CD4-positive, alpha-beta T cell treated with Interleukin-12 subunit alpha and Interleukin-12 subunit beta, for 1 hour (primary cell): Measurements from ENCODE around the gene MCHR1.
A peak's percentile ranks its signal among the peaks of the same experiment; 100 is the strongest.
"Not testable (repeated sequence)": the region's sequence is repeated elsewhere in the genome, so short reads cannot be mapped to it uniquely, and the experiment has no call there.

Source experiments
- DNase-seq: peaks from one replicate; pipeline ENCODE4 v3.0.0-alpha.2; 2020

The MCHR1 gene

GRCh38 chr22:40694411-40694810 is 15.1 kb downstream of the MCHR1 start:
- no peak for DNase-seq

DNA sequence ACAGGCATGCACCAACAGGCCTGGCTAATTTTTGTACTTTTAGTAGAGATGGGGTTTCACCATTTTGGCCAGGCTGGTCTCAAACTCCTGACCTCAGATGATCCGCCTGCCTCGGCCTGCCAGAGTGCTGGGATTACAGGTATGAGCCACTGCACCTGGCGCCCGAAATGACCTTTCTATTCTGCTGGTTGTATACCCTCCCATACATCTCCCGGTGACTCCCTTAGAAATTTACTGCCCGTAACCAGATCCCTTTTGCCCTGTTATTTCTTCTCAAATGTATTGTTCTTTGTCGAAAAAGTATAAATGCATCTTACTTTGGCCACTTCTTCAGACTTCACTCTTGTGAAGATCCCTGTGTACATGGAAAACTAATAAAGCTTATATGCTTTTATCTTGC is 22.0 kb downstream of the MCHR1 start:
- DNase-seq = no peak

DNA sequence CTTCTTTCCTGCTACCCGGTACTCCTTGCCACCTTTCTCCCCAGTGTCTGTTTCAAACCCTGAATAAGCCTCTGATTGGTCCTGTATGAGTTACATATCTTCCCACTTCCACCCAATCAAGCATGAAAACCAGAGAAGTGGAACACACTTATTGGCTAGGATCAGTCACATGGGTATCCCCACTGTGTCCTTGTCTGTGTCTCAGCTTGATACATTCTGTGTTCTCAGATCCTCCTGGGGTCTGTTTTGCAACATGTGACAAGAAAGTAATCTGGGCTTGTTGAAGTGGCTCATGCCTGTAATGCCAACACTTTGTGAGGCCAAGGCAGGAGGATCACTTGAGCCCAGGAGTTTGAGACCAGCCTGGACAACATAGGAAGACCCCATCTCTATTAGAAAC is 23.9 kb downstream of the MCHR1 start:
- DNase-seq = no peak

DNA sequence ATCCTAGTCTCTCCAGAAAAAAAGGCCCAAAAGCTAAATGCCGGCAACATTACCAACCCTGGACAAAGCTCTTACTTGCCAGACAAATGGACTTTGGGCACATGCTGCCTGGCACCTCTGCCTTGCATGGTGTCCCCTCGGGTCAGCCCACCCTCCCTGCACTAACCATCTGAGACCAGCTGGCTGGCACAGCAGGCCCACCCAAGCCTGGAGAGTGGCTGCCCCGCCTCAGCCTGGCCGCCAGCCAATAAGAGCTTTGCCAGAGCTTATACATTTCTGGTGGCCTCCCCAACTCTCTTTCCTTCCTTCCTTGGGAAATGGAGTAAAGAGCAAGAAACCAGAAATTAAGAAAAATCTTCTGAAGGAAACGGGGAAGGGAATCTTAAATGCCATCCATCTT is 24.5 kb downstream of the MCHR1 start:
- no peak for DNase-seq

- no peak for DNase-seq
These were observed 26.8 kb downstream of the MCHR1 start for GRCh38 chr22:40705918-40706682.

GRCh38 chr22:40707154-40707553 is 27.9 kb downstream of the MCHR1 start:
- no peak for DNase-seq

GRCh38 chr22:40708177-40708576 is 28.9 kb downstream of the MCHR1 start:
- DNase-seq = no peak

GRCh38 chr22:40709752-40710413 is 30.6 kb downstream of the MCHR1 start:
- no peak for DNase-seq

DNA sequence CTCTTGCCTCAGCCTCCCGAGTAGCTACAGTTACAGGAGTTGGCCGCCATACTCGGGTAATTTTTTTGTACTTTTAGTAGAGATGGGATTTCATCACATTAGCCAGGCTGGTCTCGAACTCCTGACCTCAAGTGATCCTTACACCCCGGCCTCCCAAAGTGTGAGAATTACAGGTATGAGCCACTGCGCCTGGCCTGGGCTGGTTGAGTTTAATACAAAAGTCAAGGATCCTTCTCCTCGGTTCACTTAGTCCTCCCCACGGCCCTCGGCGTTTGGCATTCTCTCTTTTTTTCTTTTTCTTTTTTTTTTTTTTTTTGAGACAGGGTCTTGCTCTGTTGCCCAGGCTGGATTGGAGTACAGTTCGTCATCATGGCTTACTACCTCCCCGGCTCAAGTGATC is 33.0 kb downstream of the MCHR1 start:
- DNase-seq = no peak

DNA sequence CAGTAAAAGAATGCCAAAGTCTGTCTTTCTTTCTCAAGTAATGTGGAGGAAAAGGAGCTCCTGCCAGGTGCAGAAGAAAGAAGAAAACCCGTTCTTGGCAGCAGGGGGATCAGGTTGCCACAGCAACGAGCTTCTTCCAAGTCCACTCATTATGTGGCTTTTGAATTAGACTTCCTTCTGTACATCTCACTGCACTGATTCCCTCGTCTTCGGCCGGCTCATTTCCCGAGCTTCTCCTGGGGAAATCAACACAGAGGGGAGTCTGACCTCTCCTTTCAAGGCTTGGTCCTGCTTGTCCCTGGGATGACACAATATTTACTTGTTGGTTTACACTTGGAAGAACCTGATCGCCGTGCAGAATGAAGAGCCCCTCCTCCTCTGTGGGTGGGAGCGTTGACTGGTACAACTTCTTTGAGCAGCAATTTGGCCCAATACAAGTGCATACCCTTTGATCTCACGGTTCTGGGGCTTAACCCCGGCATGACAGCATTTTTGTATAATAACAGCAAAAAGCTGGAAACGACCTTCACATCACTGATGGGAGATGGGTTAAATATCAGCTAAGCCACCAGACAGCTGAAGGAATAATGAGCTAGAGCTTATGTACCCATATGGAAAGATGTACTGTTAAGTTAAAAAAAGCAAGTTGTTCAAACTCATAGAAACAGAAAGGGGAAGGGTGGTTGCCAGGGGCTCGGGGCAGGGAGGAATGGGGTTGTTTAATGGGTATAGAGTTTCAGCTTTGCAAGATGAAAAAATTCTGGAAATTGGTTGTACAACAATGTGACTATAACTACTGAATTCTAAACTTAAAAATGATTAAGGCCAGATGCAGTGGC is 35.4 kb downstream of the MCHR1 start:
- no peak for DNase-seq

DNA sequence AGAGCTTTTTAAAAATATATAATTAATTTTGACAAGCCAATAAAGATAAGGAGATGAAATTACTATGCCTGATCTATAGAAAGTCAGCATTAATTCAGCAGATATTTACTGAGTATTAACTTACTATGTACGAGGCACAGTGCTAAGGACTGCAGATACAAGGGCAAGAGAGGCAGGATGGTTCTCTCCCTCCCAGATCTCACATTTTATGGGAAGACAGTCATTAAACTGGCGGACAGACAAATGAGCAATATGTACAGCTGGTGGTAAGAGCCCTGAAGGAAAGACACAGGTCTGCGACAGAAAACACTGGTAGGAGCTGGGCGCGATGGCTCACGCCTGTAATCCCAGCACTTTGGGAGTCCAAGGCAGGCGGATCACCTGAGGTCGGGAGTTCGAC is 36.8 kb downstream of the MCHR1 start:
- DNase-seq = no peak

- DNase-seq = not testable (repeated sequence)
These were observed 38.4 kb downstream of the MCHR1 start for GRCh38 chr22:40717657-40718056.

- DNase-seq = no peak
These were observed 39.2 kb downstream of the MCHR1 start for GRCh38 chr22:40718250-40719204.

- no peak for DNase-seq
These were observed 40.3 kb downstream of the MCHR1 start for GRCh38 chr22:40719599-40719998.

GRCh38 chr22:40720156-40720537 is 40.9 kb downstream of the MCHR1 start:
- not testable (repeated sequence) for DNase-seq

- DNase-seq = no peak
These were observed 41.4 kb downstream of the MCHR1 start for GRCh38 chr22:40720538-40721256.

DNA sequence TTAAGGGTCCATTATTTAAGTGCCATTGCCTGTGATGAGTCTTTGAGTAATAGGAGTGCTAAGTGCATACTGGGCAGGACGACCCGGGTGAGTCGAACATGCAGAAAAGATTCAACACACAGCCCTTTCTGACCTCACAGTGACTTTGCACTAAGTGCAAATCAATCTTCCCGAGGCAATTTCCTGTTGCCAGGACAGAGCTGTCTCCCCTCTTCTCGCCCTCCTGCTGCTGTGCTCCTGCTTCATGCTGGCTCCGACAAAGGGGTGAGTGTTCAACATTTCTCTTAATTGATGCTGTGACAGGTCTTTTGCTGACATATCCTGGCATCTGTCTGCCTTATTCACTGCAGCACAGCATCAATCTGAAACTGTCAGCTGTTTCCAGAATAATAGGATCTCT is 42.0 kb downstream of the MCHR1 start:
- no peak for DNase-seq

DNA sequence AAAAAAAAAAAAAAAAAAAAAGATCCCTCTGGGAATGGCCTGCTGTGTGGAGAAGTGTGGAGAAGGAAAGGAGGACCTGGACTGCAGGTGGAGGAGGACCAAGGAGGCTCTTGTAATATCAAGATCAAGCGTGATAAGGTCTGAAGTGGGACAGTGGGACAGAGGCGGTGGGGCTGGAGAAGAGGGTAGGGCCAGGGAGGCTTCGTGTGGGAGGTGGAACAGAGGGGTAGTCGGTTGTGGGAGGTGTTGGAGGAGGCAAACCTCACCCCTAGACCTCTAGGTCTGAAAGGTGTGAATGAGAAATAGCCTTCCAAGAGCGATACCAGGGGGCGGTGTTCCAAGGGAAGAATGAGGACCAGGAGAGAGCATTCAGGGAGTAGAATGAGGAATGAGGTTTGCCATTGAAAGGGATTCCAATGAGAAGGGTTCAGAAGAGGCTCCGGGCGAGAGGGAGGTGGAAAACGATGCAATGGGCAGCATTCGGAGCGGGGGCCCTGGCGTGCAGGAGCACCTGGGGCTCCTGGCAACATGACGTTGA is 44.2 kb downstream of the MCHR1 start:
- no peak for DNase-seq

- peak; percentile 44 for DNase-seq
These were observed 47.2 kb downstream of the MCHR1 start for GRCh38 chr22:40726514-40726913.

GRCh38 chr22:40727070-40727963 is 48.0 kb downstream of the MCHR1 start:
- no peak for DNase-seq
